ENCODE data around the gene EFCC1.

- TF ChIP-seq CTCF (optimal IDR thresholded peaks at IDR 0.05 in 1 of 3, IDR thresholded peaks at IDR 0.05 in 1 of 3, conservative IDR thresholded peaks at IDR 0.05 in 1 of 3; ENCODE audit: extremely low read depth in 1 of 3, insufficient read depth in 2 of 3, low read length in 3 of 3) (no peak), EZH2 (IDR thresholded peaks at IDR 0.05; ENCODE audit: low read length) (peak; percentile 28)
These were observed at the start of gene EFCC1 for GRCh38 chr3:129001101-129001805.
